NCI-H526 (cell line): ENCODE measurements around the gene DHCR24.

ENCODE experiments used
- DNase-seq, 2 experiments: peaks; one replicate each; lab custom pipeline; 2025; lab: John Stamatoyannopoulos, UW

DHCR24 gene

DNA sequence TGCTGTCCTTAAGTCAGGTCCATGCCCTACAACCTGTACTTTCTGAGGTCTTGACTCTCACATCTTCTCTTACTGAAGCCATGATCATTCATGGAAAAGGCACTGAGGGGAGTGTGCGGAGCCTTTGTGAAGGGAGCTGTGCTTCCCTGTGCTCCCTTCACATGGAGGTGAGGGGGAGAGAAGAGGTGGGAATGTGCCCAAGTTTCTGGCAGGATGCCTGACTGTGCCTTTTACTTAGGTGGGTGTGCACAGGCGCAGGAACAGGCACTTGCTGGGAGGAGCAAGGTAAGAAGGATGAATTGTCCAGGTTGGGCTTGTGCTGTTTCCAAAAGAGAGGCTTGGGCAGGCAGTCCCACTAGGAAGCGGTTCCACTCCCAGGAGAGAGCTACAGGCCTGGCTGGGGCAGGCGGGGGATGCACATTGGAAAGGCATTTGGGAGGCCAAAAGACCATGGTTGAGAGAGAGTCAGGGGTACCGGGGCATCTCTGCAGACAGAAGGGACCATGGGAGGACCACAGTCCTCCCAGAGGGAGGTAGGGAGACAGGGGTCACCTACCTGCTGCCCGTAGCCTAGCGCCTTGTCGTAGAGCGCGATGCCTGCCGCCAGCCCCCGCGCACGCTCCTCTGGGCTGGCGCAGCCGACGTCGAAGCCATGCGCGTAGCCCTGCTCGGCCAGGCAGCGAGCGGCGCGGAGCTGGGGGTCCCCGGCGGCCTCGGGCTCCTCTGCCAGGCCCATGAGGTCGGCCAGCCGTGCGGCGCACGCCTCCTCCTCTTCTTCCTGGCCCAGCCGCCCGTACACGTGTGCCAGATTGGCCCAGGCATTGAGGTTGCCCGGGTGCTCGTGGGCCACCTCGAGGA lies 86.7 kb downstream of the DHCR24 start:
- no peak for DNase-seq
